Right ventricle myocardium inferior (tissue), 1 donor: ENCODE data around the gene DENND5B. TPM values are rescaled to one million over a fixed set of nuclear protein-coding genes. Genes with fewer than 3 reads are reported as not detected.
"Not testable (repeated sequence)": the region's sequence is repeated elsewhere in the genome, so short reads cannot be mapped to it uniquely, and the experiment has no call there.

Experiments
- ATAC-seq: fragments of 200-7000 bp; cut with Tn5 transposase; one replicate; pipeline ENCODE4 v1.9.1; 2020; ENCODE audit warnings: mild to moderate bottlenecking, moderate library complexity
- DNase-seq: peaks from one replicate; pipeline ENCODE4 v3.0.0; 2021; ENCODE audit errors: missing footprints
- intact Hi-C: fragments of 100-400 bp; cut with DNase I; formaldehyde crosslinking; loops from one replicate; pipeline ENCODE4 v1.11.0; 2022
- total RNA-seq: library from RNA; stranded (reverse); fragmentation: NEBNext Ultra II Directional; extraction: Animal tissue kit (Norgen Biotek cat#: 25700); gene quantifications from one replicate; pipeline ENCODE4 v1.2.1, GENCODE V29; 2021
- donor health status: DM: no; HTN: yes; CAD: no; lungs with severe emphysema.

DENND5B gene
- total RNA-seq, 1 donor from 2014 or later, result 37.1 TPM

- intact Hi-C loops, result no loop called here
- DNase-seq (no peak), ATAC-seq (no peak)
Measured at GRCh38 chr12:31599053-31599452, 8.1 kb upstream of the DENND5B start.

DNA sequence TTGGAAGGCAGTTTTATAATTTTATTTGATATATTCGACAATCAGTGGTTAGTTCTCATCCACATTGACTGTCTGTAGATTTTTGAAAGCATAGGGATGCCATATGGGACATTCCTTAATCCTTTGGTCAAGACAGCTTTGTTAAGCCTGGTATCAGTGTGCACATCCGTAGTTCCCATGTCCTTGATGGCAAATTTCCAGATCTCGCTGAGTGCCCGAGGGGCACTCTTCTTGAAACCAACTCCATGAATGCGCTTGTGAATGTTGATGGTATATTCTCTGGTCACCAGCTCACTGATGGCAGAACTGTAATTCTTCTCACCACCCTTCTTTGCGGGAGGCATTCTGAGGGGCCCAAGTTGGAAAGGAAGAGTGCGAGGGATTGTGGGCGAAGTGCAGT is 6.1 kb upstream of the DENND5B start:
- no peak for DNase-seq
- no peak for ATAC-seq
- intact Hi-C loops, result no loop called here

DNA sequence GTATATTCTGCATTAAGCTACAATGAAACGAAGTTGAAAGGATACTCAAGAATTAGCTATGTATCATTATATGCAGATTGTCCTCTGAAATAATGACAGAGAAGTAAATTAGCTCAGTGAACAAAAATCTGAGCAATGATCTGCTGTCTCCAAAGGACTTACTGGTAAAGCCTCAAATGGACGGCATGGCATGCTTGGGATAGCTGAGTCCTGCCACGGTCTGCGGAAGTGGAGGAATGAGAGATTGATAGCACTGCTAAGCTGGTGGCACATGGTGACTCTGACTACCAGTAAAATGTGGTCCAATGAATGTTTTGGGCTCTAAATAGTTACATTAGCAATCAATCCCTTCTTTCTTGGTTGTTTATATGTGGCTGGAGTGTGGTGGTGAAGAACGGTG is 3.7 kb upstream of the DENND5B start:
- no peak for DNase-seq
- no peak for ATAC-seq
- intact Hi-C loops, result loop anchor here (5.0 kb wide), 1 partner anchor 38 kb away; no protein-coding TSS in a partner anchor

DNA sequence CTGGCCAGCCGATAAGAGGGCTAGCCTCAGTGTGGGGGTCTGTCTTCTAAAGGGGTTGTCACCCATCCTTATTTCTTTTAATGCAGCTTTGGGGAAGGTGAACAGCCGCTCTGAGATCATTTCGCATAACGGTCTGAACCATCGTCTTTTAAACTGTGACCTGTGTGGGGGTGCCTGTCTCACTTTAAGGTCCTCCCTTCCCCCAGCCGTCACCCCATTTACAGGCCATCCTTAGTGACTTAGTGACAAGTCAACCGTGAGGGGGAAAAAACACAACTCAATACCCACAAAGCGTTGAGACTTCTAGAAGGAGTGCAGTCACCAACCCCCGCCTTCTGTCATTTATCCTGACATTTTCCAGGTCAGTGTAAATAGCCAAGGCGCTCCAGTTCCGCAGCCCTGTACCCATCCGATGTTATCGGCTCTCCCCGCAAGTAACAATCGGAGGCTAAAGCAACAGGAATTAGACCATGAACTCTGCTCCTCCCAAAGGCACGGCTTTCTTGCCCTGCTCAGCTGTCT is 505 bp upstream of the DENND5B start:
- DNase-seq (no peak), ATAC-seq (peak; percentile 14)
- intact Hi-C loops, result loop anchor here (5.0 kb wide), 1 partner anchor 41 kb away; no protein-coding TSS in a partner anchor

DNA sequence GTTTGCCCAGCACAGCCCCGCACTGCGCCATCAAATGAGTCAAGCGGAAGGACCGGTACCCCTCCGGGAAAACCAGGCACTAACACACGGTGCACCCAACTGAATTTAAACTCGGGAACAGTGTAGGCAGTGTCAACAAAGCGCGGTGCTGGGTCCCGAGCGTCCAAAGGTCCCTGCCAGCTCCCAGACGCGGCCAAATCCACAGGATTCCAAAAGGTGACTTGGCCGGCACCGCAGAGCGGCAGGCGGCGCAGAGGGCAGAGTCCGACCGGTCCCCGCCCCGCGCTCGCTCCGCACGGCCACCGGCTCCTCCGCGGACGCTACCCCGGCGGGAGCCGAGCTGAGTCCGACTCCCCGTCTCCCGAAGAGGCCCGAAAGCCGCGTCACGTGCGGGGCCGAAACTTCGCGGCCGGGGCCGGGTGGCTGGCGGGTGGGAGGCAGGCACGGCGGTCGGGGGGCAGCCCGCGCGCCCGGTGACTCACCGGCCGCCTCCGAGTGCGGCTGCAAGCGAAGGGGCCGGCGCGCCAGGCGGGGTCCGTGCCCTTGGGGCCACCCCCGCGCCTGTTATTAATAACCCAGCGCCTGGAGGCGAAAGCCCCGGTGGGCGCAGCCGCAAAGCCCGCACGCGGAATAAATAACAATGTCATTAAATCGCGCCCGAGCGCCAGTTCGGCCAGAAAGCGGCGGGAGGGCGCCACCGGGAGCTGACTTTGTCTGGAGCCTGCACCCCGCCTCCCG is 863 bp downstream of the DENND5B start:
- intact Hi-C loops, result loop anchor here (5.0 to 10.0 kb wide), 3 partner anchors 42 to 103 kb away; no protein-coding TSS in a partner anchor
- peak; percentile 68 for ATAC-seq
- peak; percentile 83 for DNase-seq

- no peak for ATAC-seq
- DNase-seq, result peak; percentile 85
- intact Hi-C loops, result loop anchor here (5.0 to 10.0 kb wide), 2 partner anchors 55 to 102 kb away; no protein-coding TSS in a partner anchor
Measured at GRCh38 chr12:31589598-31589903, 1.4 kb downstream of the DENND5B start.

DNA sequence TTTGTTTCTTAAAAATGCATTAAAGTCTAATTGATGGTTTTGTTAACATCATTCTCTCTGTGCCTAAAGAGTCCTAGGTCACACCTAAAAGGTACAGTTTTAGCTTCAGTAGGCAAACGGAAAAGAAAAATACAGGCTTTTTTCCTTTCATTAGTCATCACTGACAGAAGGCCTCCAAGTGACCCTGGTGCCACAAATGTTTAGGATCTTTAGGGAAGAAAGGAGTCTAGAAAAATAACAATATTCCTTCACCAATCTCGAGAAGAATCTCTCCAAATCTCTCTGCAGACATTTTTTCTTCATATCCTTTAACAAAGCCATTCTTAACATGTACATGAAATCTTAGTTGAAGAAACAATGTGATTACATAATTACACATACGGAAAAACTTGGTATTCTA is 2.0 kb downstream of the DENND5B start:
- ATAC-seq (no peak), DNase-seq (no peak)
- intact Hi-C loops, result loop anchor here (5.0 to 10.0 kb wide), 2 partner anchors 54 to 102 kb away; no protein-coding TSS in a partner anchor

DNA sequence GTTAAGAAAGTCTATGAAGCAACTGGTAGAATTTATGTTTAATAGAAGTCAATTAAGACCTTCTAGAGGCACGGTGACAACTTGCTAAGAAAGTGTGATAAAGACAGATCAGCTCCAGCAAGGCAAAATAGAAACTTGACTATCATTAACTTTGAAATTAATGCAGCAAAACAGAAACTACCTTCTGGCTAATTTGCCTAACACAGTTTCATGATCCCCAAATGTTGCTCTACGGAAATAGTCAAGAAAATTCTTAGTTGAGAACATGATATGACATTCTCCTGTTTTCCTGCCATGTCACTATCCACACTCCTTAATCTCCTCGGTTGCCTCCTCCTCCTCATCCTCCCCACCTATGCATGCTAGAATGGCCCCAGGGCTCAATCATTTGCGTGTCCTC is 4.2 kb downstream of the DENND5B start:
- no peak for DNase-seq
- intact Hi-C loops, result loop anchor here (5.0 to 10.0 kb wide), 2 partner anchors 52 to 99 kb away; no protein-coding TSS in a partner anchor
- ATAC-seq, result no peak

DNA sequence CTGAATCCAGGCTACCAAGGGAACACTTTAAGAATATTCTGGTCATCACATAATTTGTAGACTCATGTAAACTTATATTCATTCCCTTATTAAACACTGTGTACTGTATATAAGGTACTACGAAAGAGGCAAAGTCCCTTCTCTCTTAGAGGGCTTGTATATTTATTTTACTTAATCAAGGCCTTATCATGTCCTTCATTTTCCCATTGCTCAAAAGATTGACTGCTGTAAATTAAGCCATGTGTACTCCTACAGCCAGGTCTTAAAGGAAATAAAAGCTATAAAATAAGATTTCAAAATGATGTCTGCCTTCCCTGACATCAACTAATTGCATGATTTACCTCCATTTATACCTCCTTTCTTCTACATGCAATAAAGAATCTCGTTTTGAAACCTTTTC is 5.0 kb downstream of the DENND5B start:
- intact Hi-C loops, result loop anchor here (5.0 to 10.0 kb wide), 2 partner anchors 51 to 99 kb away; no protein-coding TSS in a partner anchor
- no peak for ATAC-seq
- DNase-seq, result no peak

- intact Hi-C loops, result loop anchor here (5.0 to 10.0 kb wide), 2 partner anchors 50 to 98 kb away; no protein-coding TSS in a partner anchor
- DNase-seq, result no peak
- no peak for ATAC-seq
Measured at GRCh38 chr12:31585271-31585670, 5.7 kb downstream of the DENND5B start.

DNA sequence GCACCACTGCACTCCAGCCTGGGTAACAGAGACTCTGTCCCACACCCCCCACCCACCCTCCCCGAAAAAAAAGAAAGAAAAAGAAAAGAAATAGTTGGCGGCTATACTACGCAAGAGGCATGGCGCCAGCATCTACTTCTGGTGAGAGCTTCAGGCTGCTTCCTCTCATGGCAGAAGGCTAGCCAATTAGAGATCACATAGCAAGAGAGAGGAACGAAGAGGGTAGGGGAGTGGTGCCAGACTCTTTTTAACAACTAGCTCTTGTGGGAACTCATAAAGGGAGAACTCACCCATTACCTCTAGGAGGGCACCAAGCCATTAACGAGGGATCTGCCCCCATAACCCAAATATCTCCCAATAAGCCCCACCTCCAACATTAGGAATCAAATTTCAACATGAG is 6.2 kb downstream of the DENND5B start:
- intact Hi-C loops, result loop anchor here (5.0 to 10.0 kb wide), 2 partner anchors 50 to 97 kb away; no protein-coding TSS in a partner anchor
- DNase-seq, result no peak
- peak; percentile 72 for ATAC-seq

DNA sequence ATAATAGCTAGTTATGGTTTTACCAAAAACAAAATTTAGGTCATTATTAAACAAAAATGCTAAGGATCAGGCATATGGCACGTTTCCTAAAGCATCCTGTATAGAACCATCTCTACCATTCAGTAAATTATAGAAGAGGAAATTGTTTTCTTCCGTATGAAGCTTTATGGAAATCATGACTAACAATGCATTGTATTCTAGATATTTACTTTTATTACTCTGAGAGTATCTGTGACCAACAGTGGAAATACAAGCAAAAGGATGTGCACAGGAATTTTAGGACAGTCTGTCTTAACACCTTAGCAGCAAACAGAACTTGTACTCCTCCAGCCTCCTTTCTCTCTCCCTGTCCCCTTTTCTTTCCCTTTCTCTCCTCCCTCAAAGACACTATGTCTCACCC is 7.1 kb downstream of the DENND5B start:
- intact Hi-C loops, result loop anchor here (10.0 kb wide), 1 partner anchor 49 kb away; no protein-coding TSS in a partner anchor
- ATAC-seq (no peak), DNase-seq (no peak)

DNA sequence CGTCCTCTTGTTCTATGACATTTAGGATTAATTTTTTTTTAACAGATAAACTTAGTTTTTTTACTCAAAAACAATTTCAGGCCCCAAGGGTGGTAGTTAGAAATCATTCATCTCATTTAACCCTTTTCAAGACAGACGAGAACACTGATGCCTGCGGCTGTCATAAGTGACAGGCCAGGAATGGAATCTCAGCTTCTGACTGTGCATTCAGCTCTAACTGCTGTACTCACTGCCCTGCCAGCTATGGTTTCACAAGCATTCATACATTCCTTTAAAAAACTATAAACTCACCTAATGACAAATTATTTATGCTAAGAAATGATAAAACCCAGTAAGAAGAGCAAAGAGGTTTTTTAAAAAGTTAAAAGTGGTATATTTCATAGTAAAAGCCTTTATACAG is 8.8 kb downstream of the DENND5B start:
- DNase-seq (no peak), ATAC-seq (no peak)
- intact Hi-C loops, result loop anchor here (10.0 kb wide), 1 partner anchor 47 kb away; no protein-coding TSS in a partner anchor

- ATAC-seq, result no peak
- DNase-seq, result no peak
- intact Hi-C loops, result no loop called here
Measured at GRCh38 chr12:31578632-31579031, 12.3 kb downstream of the DENND5B start.

- DNase-seq (no peak), ATAC-seq (no peak)
- intact Hi-C loops, result no loop called here
Measured at GRCh38 chr12:31574803-31575575, 15.9 kb downstream of the DENND5B start.

GRCh38 chr12:31574367-31574766 is 16.6 kb downstream of the DENND5B start:
- ATAC-seq, intact Hi-C loops, DNase-seq: not testable (repeated sequence)

DNA sequence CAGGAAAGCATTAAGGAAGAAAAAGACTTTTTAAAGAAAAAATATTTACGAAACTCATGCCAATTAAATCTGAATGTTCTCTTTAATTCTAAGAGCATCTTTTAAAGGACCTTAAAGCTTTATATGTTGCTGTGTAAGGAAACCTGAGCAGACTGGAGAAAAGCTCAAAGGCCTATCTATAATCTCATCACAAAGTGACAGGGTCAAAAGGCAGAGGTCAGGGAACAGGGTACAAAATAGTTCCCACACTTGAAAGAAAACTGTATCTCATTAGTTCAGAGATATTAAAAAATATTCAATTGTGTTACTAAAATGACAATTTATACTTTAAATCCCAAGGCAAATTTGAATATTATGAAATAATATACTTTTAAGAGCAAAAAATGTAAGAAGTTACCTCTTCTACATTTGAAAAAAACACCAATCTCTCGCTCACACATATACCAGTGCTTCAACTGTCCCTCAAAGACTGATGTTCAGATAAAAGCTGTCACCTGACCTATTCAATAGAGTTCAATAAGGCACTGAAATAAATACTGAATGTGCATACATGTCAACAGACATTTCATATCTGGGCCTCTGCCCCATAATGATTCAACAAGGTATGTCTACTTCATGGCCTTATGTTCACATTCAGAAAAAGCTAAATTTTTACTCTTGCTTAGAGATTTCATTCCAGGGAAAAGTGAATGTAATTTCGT is 17.9 kb downstream of the DENND5B start:
- no peak for DNase-seq
- ATAC-seq, result no peak
- intact Hi-C loops, result no loop called here

GRCh38 chr12:31570880-31571279 is 20.1 kb downstream of the DENND5B start:
- ATAC-seq (no peak), DNase-seq (no peak)
- intact Hi-C loops, result no loop called here

- intact Hi-C loops, ATAC-seq, DNase-seq: not testable (repeated sequence)
Measured at GRCh38 chr12:31569517-31569916, 21.4 kb downstream of the DENND5B start.
